ENCODE results near the gene CLPSL2. TPM values are rescaled to one million over a fixed set of nuclear protein-coding genes. Genes with fewer than 3 reads are reported as not detected.

CLPSL2 gene, protein sequence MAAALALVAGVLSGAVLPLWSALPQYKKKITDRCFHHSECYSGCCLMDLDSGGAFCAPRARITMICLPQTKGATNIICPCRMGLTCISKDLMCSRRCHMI
- total RNA-seq (ENCODE audit: low replicate concordance) = not detected in 2 replicates

DNA sequence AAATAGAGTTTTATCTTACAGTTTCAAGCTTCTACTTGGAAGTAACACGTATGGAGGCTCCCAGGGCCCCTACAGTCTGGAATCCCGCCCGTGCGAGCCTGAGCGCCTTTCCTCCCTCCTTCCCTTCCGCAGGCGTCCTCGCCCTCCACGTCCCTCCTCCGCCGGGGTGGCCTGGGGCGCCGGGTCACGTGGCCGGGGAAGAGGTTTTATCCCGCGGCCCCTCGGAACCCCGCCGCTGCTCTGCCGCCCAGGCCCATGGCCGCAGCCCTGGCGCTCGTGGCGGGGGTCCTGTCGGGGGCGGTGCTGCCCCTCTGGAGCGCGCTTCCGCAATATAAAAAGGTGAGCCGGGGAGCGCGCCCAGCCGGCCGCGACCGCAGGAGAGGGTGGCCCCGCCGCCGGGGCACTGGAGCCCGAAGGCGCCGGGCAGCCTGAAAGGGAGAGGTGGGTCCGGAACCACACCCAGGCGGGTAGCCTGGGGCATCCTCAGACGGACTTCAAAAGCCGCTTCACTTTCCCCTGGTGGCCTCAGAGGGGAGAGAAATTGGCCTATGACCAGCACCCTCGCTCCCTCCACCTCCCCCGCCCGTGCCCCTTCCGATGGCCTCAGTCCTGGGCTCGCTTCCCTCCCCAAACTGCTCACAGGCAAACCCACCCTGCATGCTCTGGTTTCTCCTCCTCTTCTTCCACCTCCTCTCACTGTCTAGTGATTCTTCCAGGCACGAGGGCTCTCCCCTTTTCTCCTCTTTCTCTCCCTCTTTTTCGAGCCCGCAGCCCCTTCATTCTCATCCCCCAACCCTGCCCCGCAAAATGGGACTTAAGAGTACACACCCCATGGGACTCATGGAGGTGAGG, at the start of gene CLPSL2:
TSS of gene CLPSL2 (plus strand) at position 235 of the 852 bp plus-strand sequence. CDS start at position 256, 21 bp downstream.

DNA sequence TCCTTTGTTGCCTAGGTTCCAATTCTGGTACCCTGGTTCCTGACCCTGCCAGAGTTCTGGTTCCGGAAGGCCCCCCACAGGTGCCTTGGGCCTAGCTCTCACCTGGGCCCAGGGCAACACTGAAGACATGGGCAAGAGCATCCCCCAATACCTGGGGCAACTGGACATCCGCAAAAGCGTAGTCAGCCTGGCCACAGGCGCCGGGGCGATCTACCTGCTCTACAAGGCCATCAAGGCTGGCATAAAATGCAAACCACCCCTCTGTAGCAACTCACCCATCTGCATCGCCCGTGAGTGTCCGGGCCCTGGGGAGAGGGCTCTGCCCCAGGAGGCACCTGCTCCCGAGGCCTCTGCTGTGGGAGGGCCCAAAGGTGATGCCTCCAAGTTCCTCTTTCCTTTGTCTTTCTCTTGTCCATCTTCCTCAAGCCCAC, 39.4 kb upstream of the CLPSL2 start, which contains the start of gene ARMC12:
TSS of gene ARMC12 (plus strand) at position 51 of the 431 bp plus-strand sequence. CDS start at position 128, 77 bp downstream.

DNA sequence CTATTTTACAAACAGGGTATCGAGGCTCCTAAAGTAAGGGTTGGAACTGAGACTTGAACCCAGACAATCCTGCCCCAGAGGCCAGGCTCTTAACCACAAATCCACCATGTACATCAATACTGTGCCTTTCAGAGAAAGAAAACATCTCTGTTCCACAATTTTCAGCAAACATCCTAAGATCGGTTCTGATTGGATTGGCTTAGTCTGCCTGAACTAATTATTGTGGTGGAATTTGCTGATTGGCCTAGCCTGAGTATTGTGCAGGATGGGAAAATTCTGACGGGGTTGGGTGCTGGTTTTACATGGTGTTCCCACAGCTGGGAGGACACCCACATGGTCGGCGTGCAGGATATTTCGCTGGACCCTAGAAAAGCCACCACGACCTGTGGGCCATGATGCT, 4.3 kb downstream of the CLPSL2 start, which contains the start of gene CLPSL1:
TSS of gene CLPSL1 (plus strand) at position 301 of the 400 bp plus-strand sequence. CDS start at position 393, 92 bp downstream.

DNA sequence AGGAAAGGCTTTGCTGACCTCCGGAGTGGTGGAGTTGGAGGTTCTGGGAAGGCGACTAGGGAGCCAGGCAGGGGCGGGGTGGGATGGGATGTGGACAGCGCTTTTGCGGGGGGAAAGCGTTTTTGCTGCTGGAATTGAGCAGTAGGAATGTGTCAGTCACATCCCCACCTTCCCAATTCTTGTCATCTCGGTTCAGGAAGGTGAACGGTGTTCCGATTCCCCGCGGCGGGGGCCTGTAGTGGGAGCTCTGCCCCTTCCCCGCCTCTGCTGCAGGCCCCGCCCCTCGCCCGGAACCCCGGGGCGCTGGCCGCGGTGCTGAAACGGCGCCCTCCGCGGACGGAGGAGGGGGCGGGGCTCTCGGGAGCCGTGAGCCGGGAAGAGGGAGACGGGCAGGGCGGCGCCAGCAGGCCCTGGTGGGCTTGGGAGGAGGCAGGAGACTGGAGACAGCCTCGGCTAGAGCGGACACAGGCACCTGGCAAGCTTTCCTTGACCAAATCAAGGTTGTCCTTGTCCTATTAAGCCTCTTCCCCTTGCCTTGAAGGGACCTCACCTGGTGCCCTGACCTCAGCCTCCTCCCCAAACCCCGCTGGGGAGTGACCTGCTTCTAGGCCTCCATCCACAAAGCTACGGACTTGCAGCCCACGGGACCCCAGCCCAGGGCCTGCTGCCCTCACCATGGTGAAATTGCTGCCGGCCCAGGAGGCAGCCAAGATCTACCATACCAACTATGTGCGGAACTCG, 28.8 kb downstream of the CLPSL2 start, which contains the start of gene LHFPL5:
TSS of gene LHFPL5 (plus strand) at position 357 of the 741 bp plus-strand sequence. CDS start at position 676, 319 bp downstream.

Other genes starting within 250 kb of the CLPSL2 start
- 4.5 and 4.7 TPM in 2 replicates for gene FKBP5, start 87.7 kb upstream of the CLPSL2 start, total RNA-seq (ENCODE audit: low replicate concordance)
- gene ARMC12, start 39.6 kb upstream of the CLPSL2 start, total RNA-seq (ENCODE audit: low replicate concordance) = 0.23 TPM in 1 of 2 replicates, not detected in the other
- gene CLPSL1, start 4.4 kb downstream of the CLPSL2 start, total RNA-seq (ENCODE audit: low replicate concordance) = not detected in 2 replicates
- not detected in 2 replicates for gene CLPS, start 20.7 kb downstream of the CLPSL2 start, total RNA-seq (ENCODE audit: low replicate concordance)
- gene LHFPL5, start 28.8 kb downstream of the CLPSL2 start, total RNA-seq (ENCODE audit: low replicate concordance) = not detected in 2 replicates
- gene SRPK1, start 144.5 kb downstream of the CLPSL2 start, total RNA-seq (ENCODE audit: low replicate concordance) = 23.1 and 52.1 TPM in 2 replicates
- gene SLC26A8, start 248.0 kb downstream of the CLPSL2 start, total RNA-seq (ENCODE audit: low replicate concordance) = under 0.01 TPM in 1 of 2 replicates, not detected in the other

Data from smooth muscle cell of the coronary artery (primary cell).